ENCODE data around the gene PTCSC3. TPM values are rescaled to one million over a fixed set of nuclear protein-coding genes. Genes with fewer than 3 reads are reported as not detected.

The PTCSC3 gene
- total RNA-seq, 2 experiments from 2014 or later: not detected

DNA sequence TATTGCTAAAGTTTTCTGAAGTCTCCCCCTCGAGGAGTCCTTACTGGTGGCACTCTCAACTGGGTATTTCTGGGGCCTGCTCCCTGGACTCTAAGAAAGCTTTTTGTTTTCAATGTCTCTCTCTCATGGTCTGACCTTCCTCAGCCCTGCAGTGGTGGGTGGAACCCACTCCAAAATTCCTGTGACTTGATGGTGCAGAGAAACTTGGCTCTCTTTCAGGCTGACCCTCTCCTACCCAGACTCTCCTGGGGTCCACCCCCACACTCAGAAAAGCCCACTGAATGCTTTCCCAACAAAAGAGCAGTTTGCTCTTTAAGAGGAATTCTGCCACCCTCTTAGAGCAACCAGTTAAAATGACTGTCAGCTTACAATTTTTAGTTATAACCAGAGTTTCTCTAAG lies 967 bp upstream of the PTCSC3 start:
- ChIA-PET CTCF (no interaction called here), POLR2A (no interaction called here)
- no peaks in the 10 kb centered on the region for H3K36me3 Mint-ChIP-seq (ENCODE audit: low read depth)
- H3K36me3 ChIP-seq (ENCODE audit: insufficient read depth, low read length): no peaks in the 10 kb centered on the region
- no peak overlapping the region for H3K27ac Mint-ChIP-seq
- TF ChIP-seq CTCF (IDR thresholded peaks at IDR 0.05): no peak
- H3K27me3 Mint-ChIP-seq: peaks cover 17% of the 10 kb centered on the region
- no peak overlapping the region for H3K4me3 Mint-ChIP-seq
- H3K9me3 ChIP-seq (ENCODE audit: control insufficient read depth in 1 of 2, insufficient read depth in 1 of 2, low read length in 2 of 2): no peaks in the 10 kb centered on the region
- no peak overlapping the region for H3K4me3 ChIP-seq (ENCODE audit: low read length)
- no peaks in the 10 kb centered on the region for H3K4me1 Mint-ChIP-seq (ENCODE audit: low read depth)
- H3K4me1 ChIP-seq (ENCODE audit: insufficient read depth, low read length): no peaks in the 10 kb centered on the region
- ATAC-seq (ENCODE audit: poor library complexity) (no peak), DNase-seq (no peak)
- intact Hi-C loops (cut with DNase I, micrococcal nuclease): no loop called here
- H3K9me3 Mint-ChIP-seq: no peaks in the 10 kb centered on the region
- H3K27me3 ChIP-seq (ENCODE audit: control insufficient read depth in 1 of 2, insufficient read depth in 2 of 2, low read length in 2 of 2): peaks cover 4 to 6% of the 10 kb centered on the region in 2 experiments
- H3K27ac ChIP-seq (ENCODE audit: low read depth in 1 of 2, low read length in 2 of 2): no peak overlapping the region

DNA sequence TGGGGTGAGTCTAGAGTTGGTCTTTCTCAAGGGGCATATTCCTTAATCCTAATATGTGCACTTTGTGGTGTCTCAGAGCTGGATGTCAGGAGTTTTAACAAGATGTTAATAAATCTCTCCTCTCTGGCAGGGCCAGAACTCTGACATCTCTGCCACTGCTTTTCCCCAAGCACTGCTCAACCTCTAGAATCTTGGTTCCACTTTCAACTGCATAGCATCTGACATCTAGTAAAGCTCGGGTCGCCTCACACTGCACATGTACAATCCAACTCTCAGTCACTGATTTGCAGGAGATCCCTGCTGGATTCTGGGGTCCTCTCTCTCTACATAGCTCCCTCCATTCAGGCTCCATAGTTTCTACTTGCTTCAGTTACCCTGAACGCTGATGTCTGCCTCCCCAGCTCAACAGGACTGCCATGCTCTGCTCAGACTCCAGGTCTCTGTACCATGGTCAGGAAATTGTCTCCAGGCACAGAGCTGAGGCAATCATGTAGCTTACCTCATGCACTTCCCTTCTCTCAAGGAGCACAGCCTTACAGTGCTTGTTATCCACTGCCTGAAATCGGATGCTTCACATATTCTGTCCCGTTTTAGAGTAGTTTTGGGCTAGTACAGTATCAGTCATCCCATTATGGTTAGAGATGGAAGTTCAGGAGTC lies 1.6 kb downstream of the PTCSC3 start:
- Mint-ChIP-seq H3K36me3 (ENCODE audit: low read depth) (no peaks in the 10 kb centered on the region), H3K4me1 (ENCODE audit: low read depth) (no peaks in the 10 kb centered on the region), H3K4me3 (no peak overlapping the region), H3K9me3 (no peaks in the 10 kb centered on the region), H3K27ac (no peak overlapping the region), H3K27me3 (peaks cover 24% of the 10 kb centered on the region)
- no peaks in the 10 kb centered on the region for H3K4me1 ChIP-seq (ENCODE audit: insufficient read depth, low read length)
- no peak for TF ChIP-seq CTCF (IDR thresholded peaks at IDR 0.05)
- intact Hi-C loops (cut with DNase I, micrococcal nuclease): no loop called here
- ATAC-seq (ENCODE audit: poor library complexity) (no peak), DNase-seq (no peak)
- no peak overlapping the region for H3K4me3 ChIP-seq (ENCODE audit: low read length)
- H3K36me3 ChIP-seq (ENCODE audit: insufficient read depth, low read length): no peaks in the 10 kb centered on the region
- H3K9me3 ChIP-seq (ENCODE audit: control insufficient read depth in 1 of 2, insufficient read depth in 1 of 2, low read length in 2 of 2): no peaks in the 10 kb centered on the region
- ChIA-PET CTCF (no interaction called here), POLR2A (no interaction called here)
- no peak overlapping the region for H3K27ac ChIP-seq (ENCODE audit: low read depth in 1 of 2, low read length in 2 of 2)
- peaks cover 4 to 6% of the 10 kb centered on the region in 2 experiments for H3K27me3 ChIP-seq (ENCODE audit: control insufficient read depth in 1 of 2, insufficient read depth in 2 of 2, low read length in 2 of 2)

DNA sequence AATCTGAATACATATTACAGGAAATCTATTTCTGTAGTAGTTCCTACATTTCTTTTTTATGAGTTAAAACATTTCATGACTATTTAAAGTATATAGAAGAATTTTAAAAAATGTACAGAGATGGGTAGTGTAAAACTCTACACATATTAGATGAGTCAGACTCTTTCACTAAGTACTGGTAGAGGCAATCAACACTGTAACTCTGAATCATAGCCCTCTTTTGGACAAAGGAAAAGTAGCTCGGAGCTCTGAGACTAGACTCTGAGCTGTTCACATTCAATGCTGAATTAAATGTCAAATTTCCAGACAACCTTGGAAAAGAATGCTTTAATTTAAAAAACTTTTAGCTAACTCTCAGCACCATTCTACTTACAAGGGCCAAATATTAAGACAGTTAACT lies 3.4 kb downstream of the PTCSC3 start:
- Mint-ChIP-seq H3K9me3 (no peaks in the 10 kb centered on the region), H3K36me3 (ENCODE audit: low read depth) (no peaks in the 10 kb centered on the region), H3K4me1 (ENCODE audit: low read depth) (no peaks in the 10 kb centered on the region), H3K27me3 (peaks cover 30% of the 10 kb centered on the region), H3K27ac (no peak overlapping the region), H3K4me3 (no peak overlapping the region)
- TF ChIP-seq CTCF (IDR thresholded peaks at IDR 0.05): no peak
- POLR2A ChIA-PET: no interaction called here
- CTCF ChIA-PET: no interaction called here
- Histone ChIP-seq H3K36me3 (ENCODE audit: insufficient read depth, low read length) (no peaks in the 10 kb centered on the region), H3K27me3 (ENCODE audit: control insufficient read depth in 1 of 2, insufficient read depth in 2 of 2, low read length in 2 of 2) (peaks cover 4 to 6% of the 10 kb centered on the region in 2 experiments), H3K4me3 (ENCODE audit: low read length) (no peak overlapping the region), H3K4me1 (ENCODE audit: insufficient read depth, low read length) (no peaks in the 10 kb centered on the region), H3K27ac (ENCODE audit: low read depth in 1 of 2, low read length in 2 of 2) (no peak overlapping the region), H3K9me3 (ENCODE audit: control insufficient read depth in 1 of 2, insufficient read depth in 1 of 2, low read length in 2 of 2) (no peaks in the 10 kb centered on the region)
- ATAC-seq (ENCODE audit: poor library complexity): no peak
- DNase-seq: no peak
- intact Hi-C loops (cut with DNase I, micrococcal nuclease): no loop called here
